ENCODE results near the gene SMIM32.

Gene SMIM32

DNA sequence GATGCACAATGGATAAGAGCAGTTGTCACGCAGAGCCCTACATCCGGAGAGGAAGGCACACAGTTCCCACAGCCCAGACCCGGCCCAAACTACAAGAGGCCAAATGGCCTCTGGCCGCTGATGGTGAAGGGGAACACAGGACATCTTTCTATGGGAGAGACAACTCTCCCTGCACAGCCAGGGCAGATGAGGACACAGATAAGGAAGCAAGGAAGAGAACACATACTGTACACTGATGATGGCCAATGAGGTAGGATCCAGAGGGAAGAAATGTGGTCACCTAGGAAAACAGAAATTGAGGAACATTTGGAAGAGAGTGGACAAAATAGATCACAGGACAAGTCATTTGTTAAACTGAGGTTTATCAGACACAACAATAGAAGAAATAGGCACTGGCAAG, 28.4 kb upstream of the SMIM32 start:
- H3F3A ChIP-seq (ENCODE audit: control insufficient read depth, insufficient read depth), result no peaks in the 10 kb centered on the region
- no peaks in the 10 kb centered on the region for H3K79me2 ChIP-seq (ENCODE audit: control insufficient read depth, low read length)
- TF ChIP-seq, protein P1, sequence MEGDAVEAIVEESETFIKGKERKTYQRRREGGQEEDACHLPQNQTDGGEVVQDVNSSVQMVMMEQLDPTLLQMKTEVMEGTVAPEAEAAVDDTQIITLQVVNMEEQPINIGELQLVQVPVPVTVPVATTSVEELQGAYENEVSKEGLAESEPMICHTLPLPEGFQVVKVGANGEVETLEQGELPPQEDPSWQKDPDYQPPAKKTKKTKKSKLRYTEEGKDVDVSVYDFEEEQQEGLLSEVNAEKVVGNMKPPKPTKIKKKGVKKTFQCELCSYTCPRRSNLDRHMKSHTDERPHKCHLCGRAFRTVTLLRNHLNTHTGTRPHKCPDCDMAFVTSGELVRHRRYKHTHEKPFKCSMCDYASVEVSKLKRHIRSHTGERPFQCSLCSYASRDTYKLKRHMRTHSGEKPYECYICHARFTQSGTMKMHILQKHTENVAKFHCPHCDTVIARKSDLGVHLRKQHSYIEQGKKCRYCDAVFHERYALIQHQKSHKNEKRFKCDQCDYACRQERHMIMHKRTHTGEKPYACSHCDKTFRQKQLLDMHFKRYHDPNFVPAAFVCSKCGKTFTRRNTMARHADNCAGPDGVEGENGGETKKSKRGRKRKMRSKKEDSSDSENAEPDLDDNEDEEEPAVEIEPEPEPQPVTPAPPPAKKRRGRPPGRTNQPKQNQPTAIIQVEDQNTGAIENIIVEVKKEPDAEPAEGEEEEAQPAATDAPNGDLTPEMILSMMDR (IDR thresholded peaks at IDR 0.05; ENCODE audit: low read depth, low read length, poor library complexity, severe bottlenecking), result no peak
- no peak for TF ChIP-seq EZH2phosphoT487 (IDR thresholded peaks at IDR 0.05; ENCODE audit: borderline replicate concordance, low read length)
- H3K4me1 ChIP-seq (ENCODE audit: control insufficient read depth, low read length), result no peaks in the 10 kb centered on the region
- H3K27me3 ChIP-seq (ENCODE audit: control insufficient read depth, low read length), result peaks cover 3% of the 10 kb centered on the region
- no peaks in the 10 kb centered on the region for H4K20me1 ChIP-seq (ENCODE audit: control insufficient read depth, insufficient read depth, low read depth, low read length)
- no peaks in the 10 kb centered on the region for H3K9me3 ChIP-seq (ENCODE audit: control insufficient read depth, insufficient read depth, low read length)
- H3K36me3 ChIP-seq (ENCODE audit: control insufficient read depth, low read length), result no peaks in the 10 kb centered on the region
- H3K4me2 ChIP-seq (ENCODE audit: low read length), result no peak overlapping the region
- H3K9me2 ChIP-seq (replicated peaks; ENCODE audit: control insufficient read depth, low read length), result no peaks in the 10 kb centered on the region
- H3K27ac ChIP-seq (ENCODE audit: low read depth, low read length), result no peak overlapping the region
- no peak overlapping the region for H3K4me3 ChIP-seq (ENCODE audit: low read length)

DNA sequence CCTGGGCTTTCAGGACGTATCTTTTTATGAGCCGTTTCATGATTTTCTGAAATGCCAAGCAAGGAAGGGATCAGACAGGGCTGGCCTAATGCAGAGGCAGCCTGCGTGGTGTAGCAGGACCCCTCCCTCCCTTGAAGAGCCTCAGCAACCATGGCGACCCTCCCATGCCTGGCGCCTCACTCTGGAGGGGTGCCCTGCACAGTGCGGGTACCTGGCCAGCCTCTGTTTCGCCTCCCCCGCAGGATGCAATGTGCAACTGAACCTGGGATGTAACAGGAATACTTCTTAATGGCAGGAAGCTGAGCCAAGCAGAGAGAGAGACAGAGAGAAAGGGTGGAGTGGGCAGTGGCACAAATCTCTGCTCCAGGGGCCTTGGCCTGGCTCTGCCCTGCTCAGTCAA, 23.3 kb upstream of the SMIM32 start:
- Histone ChIP-seq H3K4me1 (ENCODE audit: control insufficient read depth, low read length) (no peaks in the 10 kb centered on the region), H4K20me1 (ENCODE audit: control insufficient read depth, insufficient read depth, low read depth, low read length) (no peaks in the 10 kb centered on the region), H3K9me2 (replicated peaks; ENCODE audit: control insufficient read depth, low read length) (no peaks in the 10 kb centered on the region), H3K27ac (ENCODE audit: low read depth, low read length) (no peak overlapping the region), H3K4me3 (ENCODE audit: low read length) (no peak overlapping the region), H3F3A (ENCODE audit: control insufficient read depth, insufficient read depth) (no peaks in the 10 kb centered on the region), H3K79me2 (ENCODE audit: control insufficient read depth, low read length) (no peaks in the 10 kb centered on the region), H3K27me3 (ENCODE audit: control insufficient read depth, low read length) (peaks cover 10% of the 10 kb centered on the region), H3K36me3 (ENCODE audit: control insufficient read depth, low read length) (no peaks in the 10 kb centered on the region), H3K4me2 (ENCODE audit: low read length) (no peak overlapping the region), H3K9me3 (ENCODE audit: control insufficient read depth, insufficient read depth, low read length) (no peaks in the 10 kb centered on the region)
- TF ChIP-seq EZH2phosphoT487 (IDR thresholded peaks at IDR 0.05; ENCODE audit: borderline replicate concordance, low read length), result no peak
- TF ChIP-seq, protein P1 (IDR thresholded peaks at IDR 0.05; ENCODE audit: low read depth, low read length, poor library complexity, severe bottlenecking), result no peak

DNA sequence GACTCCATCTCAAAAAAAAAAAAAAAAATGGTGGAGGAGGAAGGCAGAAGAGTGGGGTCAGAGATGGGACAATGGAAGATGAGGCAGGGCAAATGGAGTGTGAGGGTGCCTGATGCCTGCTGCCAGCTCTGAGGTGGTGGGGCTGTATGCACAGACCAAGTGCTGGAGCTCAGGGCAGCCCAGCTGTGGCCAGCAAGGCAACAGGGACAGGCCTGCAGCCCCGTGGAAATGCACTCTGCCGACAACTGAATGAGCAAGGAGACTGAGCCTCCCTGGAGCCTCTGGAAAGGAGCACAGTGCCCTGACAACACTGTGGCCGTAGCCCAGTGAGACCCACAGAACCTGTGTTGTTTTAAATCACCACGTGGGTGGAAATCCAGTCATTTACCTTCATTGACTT, 22.9 kb upstream of the SMIM32 start:
- Histone ChIP-seq H3K9me3 (ENCODE audit: control insufficient read depth, insufficient read depth, low read length) (no peaks in the 10 kb centered on the region), H3K79me2 (ENCODE audit: control insufficient read depth, low read length) (no peaks in the 10 kb centered on the region), H3K4me1 (ENCODE audit: control insufficient read depth, low read length) (no peaks in the 10 kb centered on the region), H3K36me3 (ENCODE audit: control insufficient read depth, low read length) (no peaks in the 10 kb centered on the region), H3K4me3 (ENCODE audit: low read length) (no peak overlapping the region), H4K20me1 (ENCODE audit: control insufficient read depth, insufficient read depth, low read depth, low read length) (no peaks in the 10 kb centered on the region), H3K4me2 (ENCODE audit: low read length) (no peak overlapping the region), H3K9me2 (replicated peaks; ENCODE audit: control insufficient read depth, low read length) (no peaks in the 10 kb centered on the region), H3F3A (ENCODE audit: control insufficient read depth, insufficient read depth) (no peaks in the 10 kb centered on the region), H3K27me3 (ENCODE audit: control insufficient read depth, low read length) (peaks cover 13% of the 10 kb centered on the region), H3K27ac (ENCODE audit: low read depth, low read length) (no peak overlapping the region)
- TF ChIP-seq, protein P1 (IDR thresholded peaks at IDR 0.05; ENCODE audit: low read depth, low read length, poor library complexity, severe bottlenecking), result no peak
- TF ChIP-seq EZH2phosphoT487 (IDR thresholded peaks at IDR 0.05; ENCODE audit: borderline replicate concordance, low read length), result no peak

All from DOHH2 (cell line).